ENCODE data around the gene ZNF785. TPM values are rescaled to one million over a fixed set of nuclear protein-coding genes. Genes with fewer than 3 reads are reported as not detected.

The ZNF785 gene
- total RNA-seq, 1 donor from 2014 or later, result 9.3 TPM

DNA sequence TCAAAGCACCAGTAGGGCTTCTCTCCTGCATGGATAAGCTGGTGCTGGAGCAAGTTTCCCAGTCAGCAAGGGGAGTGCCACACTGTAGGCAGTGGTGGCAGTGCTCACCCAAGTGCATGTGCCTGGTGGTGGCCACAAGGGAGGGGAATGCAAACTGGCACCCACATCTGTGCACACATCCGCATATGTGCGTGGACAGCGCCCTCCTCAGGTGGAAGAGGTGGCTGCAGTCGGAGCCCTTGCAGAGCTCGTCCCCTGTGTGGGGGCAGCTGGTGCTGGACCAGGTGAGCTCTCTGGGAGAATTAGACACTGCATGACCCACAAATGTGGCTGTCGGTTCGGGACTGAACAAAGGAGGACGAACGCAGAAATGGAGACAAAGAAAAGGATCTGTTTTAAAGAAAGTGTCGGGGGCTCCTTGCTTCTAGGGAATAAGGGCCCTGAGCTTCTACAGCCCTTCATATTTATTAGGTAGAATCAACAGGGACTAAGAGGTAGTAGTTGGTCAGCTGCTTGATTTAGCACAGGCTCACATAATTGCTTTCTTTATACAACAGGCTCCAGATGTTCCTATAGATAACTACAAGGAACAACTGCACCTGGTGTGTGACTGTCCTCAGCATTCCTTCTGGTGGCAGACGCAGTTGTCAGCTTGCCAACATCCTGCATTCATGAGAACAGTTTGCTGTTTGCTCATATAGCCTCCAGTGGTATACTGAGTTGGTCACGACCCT, 30.0 kb upstream of the ZNF785 start:
- Histone ChIP-seq H3K9me3 (ENCODE audit: insufficient read depth, low read depth, low read length) (peaks cover 4% of the 10 kb centered on the region), H3K79me2 (ENCODE audit: insufficient read depth, low read length) (no peaks in the 10 kb centered on the region), H3K4me2 (ENCODE audit: low read length) (no peak overlapping the region), H3K4me3 (ENCODE audit: insufficient read depth, low read depth, low read length) (no peak overlapping the region), H4K20me1 (ENCODE audit: insufficient read depth, low read length) (no peaks in the 10 kb centered on the region), H3K27me3 (ENCODE audit: insufficient read depth, low read length) (no peaks in the 10 kb centered on the region), H3K27ac (ENCODE audit: low read depth, low read length) (no peak overlapping the region), H3K4me1 (ENCODE audit: insufficient read depth, low read length) (peaks cover under 1% of the 10 kb centered on the region), H2AFZ (ENCODE audit: low read depth, low read length) (no peak overlapping the region), H3K9ac (ENCODE audit: low read length) (no peak overlapping the region), H3K36me3 (ENCODE audit: insufficient read depth, low read length) (no peaks in the 10 kb centered on the region)
- Mint-ChIP-seq H3K9me3 (ENCODE audit: unreplicated experiment) (no peaks in the 10 kb centered on the region), H3K4me3 (ENCODE audit: unreplicated experiment) (no peak overlapping the region), H3K27ac (ENCODE audit: unreplicated experiment) (no peak overlapping the region), H3K27me3 (ENCODE audit: low read depth, unreplicated experiment) (peaks cover 2% of the 10 kb centered on the region), H3K36me3 (ENCODE audit: low read depth, unreplicated experiment) (no peaks in the 10 kb centered on the region), H3K4me1 (ENCODE audit: low read depth, unreplicated experiment) (no peaks in the 10 kb centered on the region)
- DNase-seq (ENCODE audit: low read depth), result no peak
- peak; percentile 25 for TF ChIP-seq CTCF (IDR thresholded peaks at IDR 0.05; ENCODE audit: insufficient read depth, low read depth, low read length)
- TF ChIP-seq EZH2 (IDR thresholded peaks at IDR 0.05; ENCODE audit: insufficient read depth, low read length), result no peak
- no peak for FAIRE-seq

GRCh38 chr16:30609926-30610839, 24.7 kb upstream of the ZNF785 start, which contains the start of gene ZNF689:
ZNF689 (minus strand) TSS chr16:30610389; CDS start chr16:30610041, 348 bp downstream.
- Histone ChIP-seq H3K4me1 (ENCODE audit: insufficient read depth, low read length) (peaks cover 2% of the 10 kb centered on the region), H3K79me2 (ENCODE audit: insufficient read depth, low read length) (peaks cover 16% of the 10 kb centered on the region), H3K9ac (ENCODE audit: low read length) (peak within 1 kb of the TSS; percentile 96), H3K9me3 (ENCODE audit: insufficient read depth, low read depth, low read length) (no peaks in the 10 kb centered on the region), H3K27me3 (ENCODE audit: insufficient read depth, low read length) (no peaks in the 10 kb centered on the region), H4K20me1 (ENCODE audit: insufficient read depth, low read length) (no peaks in the 10 kb centered on the region), H3K36me3 (ENCODE audit: insufficient read depth, low read length) (no peaks in the 10 kb centered on the region), H2AFZ (ENCODE audit: low read depth, low read length) (peak within 1 kb of the TSS; percentile 97), H3K4me3 (ENCODE audit: insufficient read depth, low read depth, low read length) (peak within 1 kb of the TSS; percentile 86), H3K27ac (ENCODE audit: low read depth, low read length) (peak within 1 kb of the TSS; percentile 86), H3K4me2 (ENCODE audit: low read length) (peak within 1 kb of the TSS; percentile 84)
- TF ChIP-seq CTCF (IDR thresholded peaks at IDR 0.05; ENCODE audit: insufficient read depth, low read depth, low read length) (no peak), EZH2 (IDR thresholded peaks at IDR 0.05; ENCODE audit: insufficient read depth, low read length) (no peak)
- Mint-ChIP-seq H3K36me3 (ENCODE audit: low read depth, unreplicated experiment) (no peaks in the 10 kb centered on the region), H3K27me3 (ENCODE audit: low read depth, unreplicated experiment) (no peaks in the 10 kb centered on the region), H3K4me3 (ENCODE audit: unreplicated experiment) (peak within 1 kb of the TSS; percentile 92), H3K27ac (ENCODE audit: unreplicated experiment) (peak within 1 kb of the TSS; percentile 95), H3K9me3 (ENCODE audit: unreplicated experiment) (no peaks in the 10 kb centered on the region), H3K4me1 (ENCODE audit: low read depth, unreplicated experiment) (no peaks in the 10 kb centered on the region)
- DNase-seq (ENCODE audit: low read depth) (peak; percentile 90), FAIRE-seq (peak; percentile 9)

Data from astrocyte (in vitro differentiated cells and primary cell).